Gastrocnemius medialis (tissue), 4 donors: ENCODE results near the gene ACO2. TPM values are rescaled to one million over a fixed set of nuclear protein-coding genes. Genes with fewer than 3 reads are reported as not detected.

Experiments
- ATAC-seq, 2 donors: fragments of 150-250 bp; one replicate each; pipeline ENCODE4 v1.9.1; 2016
- DNase-seq, 2 donors: peaks; one replicate each; pipeline ENCODE4 v3.0.0-alpha.2; 2019
- H3K27ac ChIP-seq, 4 donors: fragments of 200-600 bp; sonication (generic); 1 replicate in 1 of 4; 2 replicates in 3 of 4; pipeline ENCODE4 v1.5.1; 2016 to 2018; ENCODE audit warnings: mild to moderate bottlenecking in 2 of 4, moderate library complexity in 1 of 4
- H3K27me3 ChIP-seq, 3 donors: fragments of 200-600 bp; sonication (generic) in 2 of 3; 1 replicate in 1 of 3; 2 replicates in 2 of 3; pipeline versions ENCODE4 v1.5.1 to v1.6.0; 2016 to 2019; ENCODE audit warnings: mild to moderate bottlenecking in 1 of 3, moderate library complexity in 1 of 3
- H3K36me3 ChIP-seq, 2 donors: fragments of 200-600 bp; sonication (generic) in 1 of 2; one replicate each; pipeline ENCODE4 v1.5.1; 2017 to 2018
- H3K4me1 ChIP-seq, 2 donors: fragments of 200-600 bp; sonication (generic) in 1 of 2; one replicate each; pipeline ENCODE4 v1.5.1; 2016 to 2017; ENCODE audit warnings: mild to moderate bottlenecking in 2 of 2
- H3K4me3 ChIP-seq, 4 donors: fragments of 200-600 bp; sonication (generic) in 3 of 4; 1 replicate in 1 of 4; 2 replicates in 3 of 4; pipeline ENCODE4 v1.5.1; 2016 to 2019; ENCODE audit warnings: mild to moderate bottlenecking in 2 of 4
- H3K9me3 ChIP-seq, 3 donors: fragments of 200-600 bp; sonication (generic) in 2 of 3; 1 replicate in 1 of 3; 2 replicates in 2 of 3; pipeline ENCODE4 v1.5.1; 2016 to 2019
- CTCF ChIP-seq, 5 experiments: fragments of 450-650 bp in 3 of 5; fragments of 200-600 bp in 2 of 5; sonication (generic) in 2 of 5; IDR thresholded peaks in 4 of 5; conservative IDR thresholded peaks in 1 of 5; 1 replicate in 4 of 5; 2 replicates in 1 of 5; pipeline ENCODE4 v1.5.1; 2016 to 2019; ENCODE audit warnings: antibody characterized with exemption in 5 of 5, mild to moderate bottlenecking in 3 of 5, moderate library complexity in 3 of 5
- POLR2A ChIP-seq, 2 donors: fragments of 450-650 bp; IDR thresholded peaks; one replicate each; pipeline ENCODE4 v1.6.1; 2017; ENCODE audit warnings: antibody characterized with exemption in 2 of 2, mild to moderate bottlenecking in 2 of 2, moderate library complexity in 2 of 2
- in situ Hi-C, 4 donors: fragments of 200-750 bp; cut with MboI; loops; one replicate each; pipeline versions ENCODE4 v1.15.0 to v1.8.0; 2017; ENCODE audit warnings: low sequenced_read_pairs in 4 of 4
- intact Hi-C: fragments of 100-400 bp; cut with DNase I; formaldehyde crosslinking; loops from one replicate; pipeline ENCODE4 v1.15.1; 2023; ENCODE audit warnings: low total_unique reads
- total RNA-seq, 4 donors: library from RNA; depleted of rRNA; stranded (reverse); fragments of >200 nt; gene quantifications; one replicate each; pipeline versions ENCODE4 v1.1.0 to v1.2.3, GENCODE V29; 2016

The ACO2 gene
- total RNA-seq, 4 donors from 2014 or later, result 361 to 763 (median 473) TPM

- in situ Hi-C loops, result loop anchor here in 1 of 4 donors (25.0 kb wide), 1 partner anchor 244 kb away; the partner anchor contains the start of gene RANGAP1
- TF ChIP-seq POLR2A (IDR thresholded peaks at IDR 0.05), result no peak
- TF ChIP-seq CTCF (IDR thresholded peaks at IDR 0.05 in 4 of 5, conservative IDR thresholded peaks at IDR 0.05 in 1 of 5), result no peak
- peaks cover 0 to 52% of the 10 kb centered on the region in 2 donors for H3K36me3 ChIP-seq
- DNase-seq (peak in 1 of 2 donors; percentile 66), ATAC-seq (peak; percentile 5 to 15)
- H3K4me3 ChIP-seq, result no peak overlapping the region
- intact Hi-C loops, result no loop called here
- peaks cover 7 to 15% of the 10 kb centered on the region in 2 donors for H3K4me1 ChIP-seq
- H3K27me3 ChIP-seq, result no peaks in the 10 kb centered on the region
- H3K9me3 ChIP-seq, result no peaks in the 10 kb centered on the region
- H3K27ac ChIP-seq, result peak overlapping the region; percentile 55 to 71 (median 68)
These were observed 62.2 kb downstream of the ACO2 start for GRCh38 chr22:41530890-41531714.

GRCh38 chr22:41531715-41532477 lies 63.0 kb downstream of the ACO2 start:
- no peak for TF ChIP-seq CTCF (IDR thresholded peaks at IDR 0.05 in 4 of 5, conservative IDR thresholded peaks at IDR 0.05 in 1 of 5)
- TF ChIP-seq POLR2A (IDR thresholded peaks at IDR 0.05), result no peak
- ATAC-seq, result peak in 1 of 2 donors; percentile 16
- peak overlapping the region; percentile 55 to 71 (median 68) for H3K27ac ChIP-seq
- H3K9me3 ChIP-seq, result no peaks in the 10 kb centered on the region
- peaks cover 4 to 8% of the 10 kb centered on the region in 2 donors for H3K4me1 ChIP-seq
- H3K4me3 ChIP-seq, result no peak overlapping the region
- no peaks in the 10 kb centered on the region for H3K27me3 ChIP-seq
- peaks cover 0 to 46% of the 10 kb centered on the region in 2 donors for H3K36me3 ChIP-seq
- intact Hi-C loops (no loop called here), in situ Hi-C loops (loop anchor here in 1 of 4 donors (25.0 kb wide), 1 partner anchor 245 kb away; the partner anchor contains the start of gene RANGAP1)
- no peak for DNase-seq

- DNase-seq (peak in 1 of 2 donors; percentile 79), ATAC-seq (peak; percentile 48 to 67)
- no peak for TF ChIP-seq POLR2A (IDR thresholded peaks at IDR 0.05)
- TF ChIP-seq CTCF (IDR thresholded peaks at IDR 0.05 in 4 of 5, conservative IDR thresholded peaks at IDR 0.05 in 1 of 5), result peak; percentile 79 to 90 (median 82)
- H3K36me3 ChIP-seq, result peaks cover 0 to 33% of the 10 kb centered on the region in 2 donors
- no peak overlapping the region for H3K4me3 ChIP-seq
- no peaks in the 10 kb centered on the region for H3K27me3 ChIP-seq
- H3K9me3 ChIP-seq, result no peaks in the 10 kb centered on the region
- peak overlapping the region; percentile 50 to 71 (median 60) for H3K27ac ChIP-seq
- in situ Hi-C loops (loop anchor here in 1 of 4 donors (25.0 kb wide), 1 partner anchor 246 kb away; the partner anchor contains the start of gene RANGAP1), intact Hi-C loops (no loop called here)
- H3K4me1 ChIP-seq, result peaks cover 4 to 6% of the 10 kb centered on the region in 2 donors
These were observed 64.2 kb downstream of the ACO2 start for GRCh38 chr22:41532908-41533825.

GRCh38 chr22:41534219-41534618 lies 65.3 kb downstream of the ACO2 start:
- peaks cover 4 to 6% of the 10 kb centered on the region in 2 donors for H3K4me1 ChIP-seq
- H3K4me3 ChIP-seq, result no peak overlapping the region
- no peak overlapping the region for H3K27ac ChIP-seq
- intact Hi-C loops, result no loop called here
- H3K36me3 ChIP-seq, result peaks cover 0 to 22% of the 10 kb centered on the region in 2 donors
- no peaks in the 10 kb centered on the region for H3K27me3 ChIP-seq
- in situ Hi-C loops, result loop anchor here in 1 of 4 donors (25.0 kb wide), 1 partner anchor 247 kb away; the partner anchor contains the start of gene RANGAP1
- TF ChIP-seq CTCF (IDR thresholded peaks at IDR 0.05 in 4 of 5, conservative IDR thresholded peaks at IDR 0.05 in 1 of 5), result no peak
- no peak for TF ChIP-seq POLR2A (IDR thresholded peaks at IDR 0.05)
- ATAC-seq, result no peak
- no peak for DNase-seq
- H3K9me3 ChIP-seq, result no peaks in the 10 kb centered on the region
